HG03039 (cell line): ENCODE measurements around the gene ZNF77.
"Not testable (repeated sequence)": the region's sequence is repeated elsewhere in the genome, so short reads cannot be mapped to it uniquely, and the experiment has no call there.

Source experiments
- ATAC-seq: cut with Tn5 transposase; IDR thresholded peaks from one replicate; pipeline ENCODE4 v1.9.1; 2021; ENCODE audit warnings: mild to moderate bottlenecking, moderate library complexity; ENCODE audit not compliant: unreplicated experiment

ZNF77 gene

GRCh38 chr19:2923510-2923909, 21.3 kb downstream of the ZNF77 start:
- ATAC-seq = no peak

GRCh38 chr19:2922987-2923386, 21.8 kb downstream of the ZNF77 start:
- ATAC-seq = no peak

- ATAC-seq = no peak
These were observed 27.2 kb downstream of the ZNF77 start for GRCh38 chr19:2917275-2918184.

- ATAC-seq = no peak
These were observed 32.5 kb downstream of the ZNF77 start for GRCh38 chr19:2912306-2912705.

GRCh38 chr19:2906631-2907195, 38.1 kb downstream of the ZNF77 start:
- no peak for ATAC-seq

GRCh38 chr19:2905918-2906519, 38.8 kb downstream of the ZNF77 start:
- ATAC-seq = no peak

GRCh38 chr19:2903326-2903725, 41.4 kb downstream of the ZNF77 start:
- ATAC-seq = not testable (repeated sequence)

GRCh38 chr19:2902590-2903218, 42.1 kb downstream of the ZNF77 start:
- no peak for ATAC-seq

- ATAC-seq = peak; percentile 95
These were observed 44.2 kb downstream of the ZNF77 start, which contains the start of gene ZNF57 for GRCh38 chr19:2900296-2901252. Gene ZNF57, plus strand, starts transcription at chr19:2900928. Its CDS starts 118 bp downstream, at chr19:2901046.

GRCh38 chr19:2896694-2897093, 48.1 kb downstream of the ZNF77 start:
- ATAC-seq = no peak

- not testable (repeated sequence) for ATAC-seq
These were observed 54.2 kb downstream of the ZNF77 start for GRCh38 chr19:2890531-2890930.

- no peak for ATAC-seq
These were observed 56.0 kb downstream of the ZNF77 start for GRCh38 chr19:2888731-2889224.

GRCh38 chr19:2887391-2887914, 57.3 kb downstream of the ZNF77 start:
- no peak for ATAC-seq

GRCh38 chr19:2885736-2886135, 59.0 kb downstream of the ZNF77 start:
- ATAC-seq = no peak

GRCh38 chr19:2883686-2884439, 60.9 kb downstream of the ZNF77 start:
- no peak for ATAC-seq
